ENCODE data around the gene ATP10A.
A peak's percentile ranks its signal among the peaks of the same experiment; 100 is the strongest.
"Not testable (repeated sequence)": the region's sequence is repeated elsewhere in the genome, so short reads cannot be mapped to it uniquely, and the experiment has no call there.

Gene ATP10A

DNA sequence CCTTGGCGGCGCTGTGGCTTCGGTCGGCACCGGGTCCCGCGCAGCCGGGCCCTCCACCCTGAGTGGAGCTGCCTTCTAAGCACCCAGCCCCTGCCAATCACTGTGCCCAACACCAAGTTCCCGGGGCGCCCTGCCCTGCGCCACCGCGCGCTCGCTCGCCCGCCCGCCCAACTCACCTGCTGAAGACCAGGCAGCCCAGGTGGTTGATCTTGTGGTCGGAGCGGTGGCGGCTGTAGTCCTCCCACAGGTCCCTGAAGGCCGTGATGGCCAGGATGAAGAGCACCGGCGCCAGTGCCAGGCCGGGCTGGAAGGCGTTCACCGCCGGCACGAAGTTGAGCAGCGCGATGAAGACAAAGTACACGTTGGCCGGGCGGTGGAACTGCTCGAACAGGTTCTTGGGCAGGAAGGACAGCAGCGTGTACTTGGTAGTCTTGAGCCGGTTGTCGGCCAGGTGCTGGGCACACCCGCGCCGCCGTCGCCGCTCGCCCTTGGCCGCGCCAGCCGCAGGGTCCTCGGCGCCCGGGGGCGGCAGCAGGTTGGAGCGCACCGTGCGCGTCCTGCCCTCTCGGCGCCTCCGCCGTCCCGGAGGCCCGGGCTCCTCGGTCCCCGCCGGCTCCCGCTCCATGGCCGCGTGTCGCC is 536 bp downstream of the ATP10A start:
- Mint-ChIP-seq H3K27me3 (no peaks in the 10 kb centered on the region), H3K36me3 (ENCODE audit: insufficient read depth) (peaks cover 3% of the 10 kb centered on the region), H3K4me1 (peaks cover 30% of the 10 kb centered on the region), H3K27ac (ENCODE audit: low read depth) (no peak overlapping the region), H3K9me3 (no peaks in the 10 kb centered on the region), H3K4me3 (peak overlapping the region; percentile 80)
- DNase-seq (ENCODE audit: low spot score in 2 of 2) (no peak), ATAC-seq (replicated peaks; ENCODE audit: extremely low read depth, poor library complexity, severe bottlenecking) (peak; percentile 45)

DNA sequence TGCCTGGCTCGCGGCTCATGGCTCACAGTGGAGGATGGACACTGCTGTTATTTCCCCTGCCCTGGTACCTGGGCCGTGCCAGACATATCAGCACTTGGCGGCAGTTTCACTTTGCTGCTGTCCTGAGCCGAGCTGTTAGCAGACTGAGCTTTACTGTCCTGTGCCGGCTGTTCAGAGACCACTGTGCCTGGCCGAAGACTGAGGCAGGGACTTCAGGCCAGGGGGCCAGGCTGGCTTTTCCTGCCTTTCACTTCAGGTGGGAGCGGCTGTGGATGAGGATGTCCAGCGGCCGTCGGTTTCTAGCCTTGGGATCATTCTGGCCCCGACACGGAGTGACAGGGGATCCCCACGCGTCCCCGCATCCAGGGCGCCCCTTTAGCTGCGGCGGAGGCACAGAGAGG is 1.1 kb downstream of the ATP10A start:
- peak overlapping the region; percentile 75 for H3K27ac Mint-ChIP-seq (ENCODE audit: low read depth)
- H3K4me3 Mint-ChIP-seq = peak overlapping the region; percentile 80
- DNase-seq (ENCODE audit: low spot score in 2 of 2) (no peak), ATAC-seq (replicated peaks; ENCODE audit: extremely low read depth, poor library complexity, severe bottlenecking) (no peak)
- H3K36me3 Mint-ChIP-seq (ENCODE audit: insufficient read depth) = peaks cover 3% of the 10 kb centered on the region
- peaks cover 30% of the 10 kb centered on the region for H3K4me1 Mint-ChIP-seq
- H3K9me3 Mint-ChIP-seq = no peaks in the 10 kb centered on the region
- H3K27me3 Mint-ChIP-seq = no peaks in the 10 kb centered on the region

DNA sequence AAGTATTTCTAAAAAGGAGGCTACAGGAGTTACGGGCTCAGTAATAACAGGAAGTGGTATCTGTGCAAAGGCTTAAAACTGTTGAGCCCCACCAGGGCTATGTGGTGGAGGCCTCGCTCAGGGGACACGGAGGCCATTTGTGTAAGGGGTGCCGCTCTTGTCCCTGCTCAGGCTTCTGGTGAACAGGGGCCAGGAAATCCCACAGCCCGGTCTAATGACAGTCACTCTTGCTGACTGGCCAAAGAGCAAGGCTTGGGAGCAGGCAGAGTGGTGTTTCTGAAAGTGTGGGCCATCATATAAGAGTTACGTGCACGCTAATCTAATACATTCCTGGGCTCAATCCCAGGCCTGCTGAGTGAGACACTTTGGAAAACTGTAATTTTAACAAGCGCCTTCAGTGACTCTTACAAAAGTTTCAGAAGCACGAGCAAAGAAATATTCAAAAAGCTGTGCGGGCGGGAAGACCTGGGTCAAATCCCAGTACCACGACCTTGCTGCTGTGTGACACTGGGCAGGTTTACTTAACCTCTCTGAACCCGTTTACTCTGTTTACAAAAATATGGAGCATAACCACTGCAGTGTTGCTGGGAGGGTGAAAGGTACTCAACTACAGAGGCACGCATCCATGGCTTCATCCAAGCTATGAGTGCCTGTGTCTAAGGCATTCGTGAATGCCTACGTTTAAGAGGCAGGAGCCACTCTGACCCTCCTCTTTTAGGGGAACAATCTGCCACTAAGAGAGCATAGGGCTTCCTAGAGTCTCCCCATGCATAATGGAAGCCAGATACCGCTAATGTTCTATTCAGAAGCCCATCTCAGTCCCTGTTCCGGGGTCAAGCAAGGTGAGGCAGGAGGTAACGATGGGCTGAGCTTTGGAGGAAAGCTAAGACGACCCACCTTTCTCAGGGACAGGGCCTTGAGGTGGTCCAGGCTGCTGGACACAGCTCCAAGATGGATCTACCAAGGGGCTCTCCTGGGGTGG is 2.0 kb downstream of the ATP10A start:
- DNase-seq (ENCODE audit: low spot score in 2 of 2) (no peak), ATAC-seq (replicated peaks; ENCODE audit: extremely low read depth, poor library complexity, severe bottlenecking) (peak; percentile 38)
- peaks cover 30% of the 10 kb centered on the region for H3K4me1 Mint-ChIP-seq
- H3K27me3 Mint-ChIP-seq = no peaks in the 10 kb centered on the region
- peaks cover 5% of the 10 kb centered on the region for H3K36me3 Mint-ChIP-seq (ENCODE audit: insufficient read depth)
- peak overlapping the region; percentile 80 for H3K4me3 Mint-ChIP-seq
- peak overlapping the region; percentile 75 for H3K27ac Mint-ChIP-seq (ENCODE audit: low read depth)
- no peaks in the 10 kb centered on the region for H3K9me3 Mint-ChIP-seq

GRCh38 chr15:25859838-25860645 is 3.1 kb downstream of the ATP10A start:
- ATAC-seq (replicated peaks; ENCODE audit: extremely low read depth, poor library complexity, severe bottlenecking) (peak; percentile 51), DNase-seq (ENCODE audit: low spot score in 2 of 2) (no peak)
- peak overlapping the region; percentile 80 for H3K4me3 Mint-ChIP-seq
- no peaks in the 10 kb centered on the region for H3K27me3 Mint-ChIP-seq
- H3K9me3 Mint-ChIP-seq = no peaks in the 10 kb centered on the region
- H3K4me1 Mint-ChIP-seq = peaks cover 30% of the 10 kb centered on the region
- peak overlapping the region; percentile 78 for H3K27ac Mint-ChIP-seq (ENCODE audit: low read depth)
- H3K36me3 Mint-ChIP-seq (ENCODE audit: insufficient read depth) = peaks cover 5% of the 10 kb centered on the region

DNA sequence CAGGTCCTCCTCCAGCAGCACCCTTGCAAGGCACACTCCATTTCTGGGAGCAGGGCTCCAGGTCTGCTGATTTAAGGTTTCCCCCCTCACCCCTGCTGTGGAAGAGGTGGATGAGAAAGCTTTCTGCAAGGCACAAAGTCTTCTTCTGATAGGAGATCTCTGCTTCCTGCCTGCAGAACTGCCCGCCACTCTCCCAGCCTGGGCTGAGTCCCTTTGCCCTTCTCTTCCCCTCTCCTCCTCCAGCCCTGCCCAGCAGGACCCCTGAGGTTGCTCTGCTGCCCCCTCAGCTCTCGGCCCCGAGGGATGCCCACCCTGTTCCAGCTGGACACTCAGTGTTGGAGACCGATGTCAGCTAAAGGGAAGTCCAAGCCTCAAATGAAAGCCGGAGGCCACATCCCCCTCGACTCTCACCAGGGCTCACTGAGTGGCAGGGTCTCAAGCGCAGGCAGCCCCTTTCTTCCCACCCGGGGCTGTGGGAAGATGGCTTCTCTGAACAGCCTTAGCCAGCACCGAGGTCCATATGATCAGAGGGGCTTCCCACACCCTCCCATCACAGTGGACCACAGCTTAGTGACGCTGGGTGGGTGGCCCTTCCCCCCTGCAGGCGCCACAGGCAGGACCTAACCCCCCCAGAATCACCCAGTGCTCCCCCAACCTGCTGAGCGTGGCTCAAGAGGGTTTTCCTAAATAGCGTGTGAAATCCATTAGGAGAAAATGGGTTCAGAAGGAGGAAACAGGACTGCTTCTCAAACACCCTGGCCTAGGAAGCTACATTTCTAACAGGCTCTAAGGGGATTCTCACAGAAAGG is 4.0 kb downstream of the ATP10A start:
- H3K27ac Mint-ChIP-seq (ENCODE audit: low read depth) = no peak overlapping the region
- H3K9me3 Mint-ChIP-seq = no peaks in the 10 kb centered on the region
- no peaks in the 10 kb centered on the region for H3K27me3 Mint-ChIP-seq
- H3K4me3 Mint-ChIP-seq = peak overlapping the region; percentile 80
- peaks cover 30% of the 10 kb centered on the region for H3K4me1 Mint-ChIP-seq
- ATAC-seq (replicated peaks; ENCODE audit: extremely low read depth, poor library complexity, severe bottlenecking) (no peak), DNase-seq (ENCODE audit: low spot score in 2 of 2) (no peak)
- peaks cover 5% of the 10 kb centered on the region for H3K36me3 Mint-ChIP-seq (ENCODE audit: insufficient read depth)

- not testable (repeated sequence) for H3K27ac Mint-ChIP-seq (ENCODE audit: low read depth); H3K9me3 Mint-ChIP-seq; DNase-seq (ENCODE audit: low spot score in 2 of 2); H3K27me3 Mint-ChIP-seq; H3K4me3 Mint-ChIP-seq; H3K36me3 Mint-ChIP-seq (ENCODE audit: insufficient read depth); ATAC-seq (replicated peaks; ENCODE audit: extremely low read depth, poor library complexity, severe bottlenecking)
- peaks cover 40% of the 10 kb centered on the region for H3K4me1 Mint-ChIP-seq
These were observed 7.1 kb downstream of the ATP10A start for GRCh38 chr15:25856059-25856458.

GRCh38 chr15:25852661-25853524 is 10.2 kb downstream of the ATP10A start:
- no peak for DNase-seq (ENCODE audit: low spot score in 2 of 2)
- Mint-ChIP-seq H3K4me1 (peaks cover 42% of the 10 kb centered on the region), H3K27me3 (no peaks in the 10 kb centered on the region), H3K36me3 (ENCODE audit: insufficient read depth) (peaks cover 4% of the 10 kb centered on the region), H3K9me3 (no peaks in the 10 kb centered on the region), H3K27ac (ENCODE audit: low read depth) (peak overlapping the region; percentile 52), H3K4me3 (peak overlapping the region; percentile 2)
- no peak for ATAC-seq (replicated peaks; ENCODE audit: extremely low read depth, poor library complexity, severe bottlenecking)

- Mint-ChIP-seq H3K27ac (ENCODE audit: low read depth) (no peak overlapping the region), H3K4me1 (peaks cover 44% of the 10 kb centered on the region), H3K4me3 (peak overlapping the region; percentile 2), H3K9me3 (no peaks in the 10 kb centered on the region), H3K36me3 (ENCODE audit: insufficient read depth) (peaks cover 4% of the 10 kb centered on the region), H3K27me3 (no peaks in the 10 kb centered on the region)
- DNase-seq (ENCODE audit: low spot score in 2 of 2) (no peak), ATAC-seq (replicated peaks; ENCODE audit: extremely low read depth, poor library complexity, severe bottlenecking) (no peak)
These were observed 11.1 kb downstream of the ATP10A start for GRCh38 chr15:25852027-25852426.

DNA sequence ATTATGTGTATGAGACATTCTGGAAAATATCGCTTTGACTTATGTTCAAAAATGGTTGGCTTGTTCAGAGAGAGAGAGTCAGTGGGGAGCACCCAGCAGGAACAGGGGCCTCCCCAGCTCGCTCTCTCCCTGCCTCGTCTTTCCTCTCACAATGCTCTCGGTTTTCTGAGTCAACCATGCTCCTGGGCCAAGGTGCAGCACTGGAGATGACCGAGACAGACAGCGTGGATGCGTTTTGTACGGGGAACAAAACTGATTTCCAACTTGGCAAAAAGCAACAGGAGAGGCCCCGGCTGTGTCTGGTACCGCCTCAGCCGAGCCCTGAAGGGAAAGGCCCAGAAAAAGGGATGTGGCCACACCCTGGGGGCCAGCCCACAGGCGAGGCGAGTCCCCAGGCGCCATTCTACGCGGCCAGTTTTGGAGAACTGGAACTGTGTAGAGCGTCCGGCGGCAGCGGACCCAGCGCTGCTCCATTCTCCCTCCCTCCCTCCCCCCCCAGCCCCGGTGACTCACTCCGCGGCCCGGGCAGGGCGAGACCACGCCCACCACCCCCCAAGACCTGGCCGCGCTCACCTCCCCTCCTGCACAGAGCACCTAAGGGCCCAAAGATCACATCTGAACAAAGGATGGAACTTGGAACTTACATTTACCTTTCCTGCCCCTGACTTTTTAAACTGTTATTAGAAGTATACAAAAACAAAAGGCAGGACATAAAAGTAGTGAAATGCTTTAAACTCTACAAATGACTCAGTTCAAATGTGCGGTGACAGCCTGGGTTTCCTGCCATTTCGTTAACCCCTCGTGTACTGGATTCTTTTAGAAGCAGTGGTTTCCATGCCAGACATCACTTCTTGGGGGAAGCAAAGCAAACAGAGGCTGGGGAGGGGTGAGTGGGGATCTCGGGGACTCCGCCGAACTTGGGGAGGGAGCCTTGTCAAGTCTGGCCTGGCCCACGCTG is 12.7 kb downstream of the ATP10A start:
- Mint-ChIP-seq H3K9me3 (no peaks in the 10 kb centered on the region), H3K36me3 (ENCODE audit: insufficient read depth) (peaks cover 4% of the 10 kb centered on the region), H3K4me3 (peak overlapping the region; percentile 82), H3K27me3 (no peaks in the 10 kb centered on the region), H3K27ac (ENCODE audit: low read depth) (peak overlapping the region; percentile 91), H3K4me1 (peaks cover 60% of the 10 kb centered on the region)
- peak; percentile 61 for ATAC-seq (replicated peaks; ENCODE audit: extremely low read depth, poor library complexity, severe bottlenecking)
- peak in 1 of 2 donors; percentile 34 for DNase-seq (ENCODE audit: low spot score in 2 of 2)

GRCh38 chr15:25849157-25849921 is 13.8 kb downstream of the ATP10A start:
- peaks cover 61% of the 10 kb centered on the region for H3K4me1 Mint-ChIP-seq
- H3K4me3 Mint-ChIP-seq = peak overlapping the region; percentile 82
- DNase-seq (ENCODE audit: low spot score in 2 of 2) = no peak
- H3K27me3 Mint-ChIP-seq = no peaks in the 10 kb centered on the region
- no peaks in the 10 kb centered on the region for H3K9me3 Mint-ChIP-seq
- H3K27ac Mint-ChIP-seq (ENCODE audit: low read depth) = peak overlapping the region; percentile 91
- no peak for ATAC-seq (replicated peaks; ENCODE audit: extremely low read depth, poor library complexity, severe bottlenecking)
- peaks cover 4% of the 10 kb centered on the region for H3K36me3 Mint-ChIP-seq (ENCODE audit: insufficient read depth)

Data from central memory CD8-positive, alpha-beta T cell (primary cell).